SIG-M5 treated with dmso at 0.1 percent for 504 hours (cell line): ENCODE measurements around the gene ZC2HC1B.
"Not testable (repeated sequence)": the region's sequence is repeated elsewhere in the genome, so short reads cannot be mapped to it uniquely, and the experiment has no call there.

ENCODE experiments used
- DNase-seq: peaks from one replicate; lab custom pipeline; 2025; ENCODE audit not compliant: unreplicated experiment; lab: John Stamatoyannopoulos, UW

Gene ZC2HC1B

GRCh38 chr6:143867236-143867635, 3.0 kb downstream of the ZC2HC1B start:
- DNase-seq, result no peak

DNA sequence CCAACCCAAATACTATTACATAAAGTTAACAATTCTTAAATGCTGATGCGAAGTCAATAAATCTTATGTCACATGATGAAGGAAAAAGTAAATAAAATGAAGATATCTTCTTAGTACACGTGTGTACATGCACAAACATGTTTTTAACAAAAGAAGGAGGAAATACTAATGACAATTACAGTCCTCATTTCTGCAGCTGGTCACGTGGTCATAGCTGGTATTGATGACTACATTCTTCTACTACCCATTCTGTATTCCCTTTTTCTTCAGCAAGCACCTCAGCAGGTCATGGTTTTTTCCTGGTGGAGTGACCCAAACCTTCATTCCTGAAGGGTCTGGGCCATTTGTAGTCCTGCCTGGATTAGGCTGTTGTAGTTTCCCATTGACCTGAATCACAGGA, 4.5 kb downstream of the ZC2HC1B start:
- not testable (repeated sequence) for DNase-seq

- not testable (repeated sequence) for DNase-seq
Observed at GRCh38 chr6:143871202-143871730, 7.0 kb downstream of the ZC2HC1B start.

DNA sequence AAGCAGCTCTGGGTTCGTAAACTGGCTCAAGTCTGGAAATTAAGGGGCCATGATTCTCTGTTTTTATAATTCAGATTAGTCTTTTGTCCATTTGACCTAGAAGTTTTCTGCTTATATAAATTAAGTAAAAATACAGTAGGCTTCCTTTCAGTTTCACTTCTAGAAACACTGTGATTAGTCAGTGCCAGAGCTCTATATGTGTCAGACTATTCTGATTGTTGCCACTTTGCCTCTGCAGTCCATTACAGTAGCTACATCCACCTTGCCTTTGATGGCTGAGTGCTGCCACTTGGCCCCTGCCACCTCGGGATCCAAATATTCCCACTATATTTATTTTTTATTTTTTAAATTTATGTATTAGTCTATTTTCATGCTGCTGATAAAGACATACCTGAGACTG, 7.9 kb downstream of the ZC2HC1B start:
- peak; percentile 0 for DNase-seq

DNA sequence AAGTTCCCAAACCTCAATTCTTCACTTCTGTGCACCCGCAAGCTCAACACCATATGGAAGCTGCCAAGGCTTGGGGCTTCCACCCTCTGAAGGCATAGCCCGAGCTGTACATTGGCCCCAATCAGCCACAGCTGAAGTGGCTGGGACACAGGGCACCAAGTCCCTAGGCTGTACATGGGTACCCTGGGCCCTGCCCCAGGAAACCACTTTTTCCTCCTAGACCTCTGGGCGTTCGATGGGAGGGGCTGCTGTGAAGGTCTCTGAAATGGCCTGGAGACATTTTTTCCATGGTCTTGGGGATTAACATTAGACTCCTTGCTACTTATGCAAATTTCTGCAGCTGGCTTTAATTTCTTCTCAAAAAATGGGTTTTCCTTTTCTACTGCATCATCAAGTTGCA, 9.3 kb downstream of the ZC2HC1B start:
- DNase-seq, result not testable (repeated sequence)

GRCh38 chr6:143874503-143874902, 10.2 kb downstream of the ZC2HC1B start:
- not testable (repeated sequence) for DNase-seq

DNA sequence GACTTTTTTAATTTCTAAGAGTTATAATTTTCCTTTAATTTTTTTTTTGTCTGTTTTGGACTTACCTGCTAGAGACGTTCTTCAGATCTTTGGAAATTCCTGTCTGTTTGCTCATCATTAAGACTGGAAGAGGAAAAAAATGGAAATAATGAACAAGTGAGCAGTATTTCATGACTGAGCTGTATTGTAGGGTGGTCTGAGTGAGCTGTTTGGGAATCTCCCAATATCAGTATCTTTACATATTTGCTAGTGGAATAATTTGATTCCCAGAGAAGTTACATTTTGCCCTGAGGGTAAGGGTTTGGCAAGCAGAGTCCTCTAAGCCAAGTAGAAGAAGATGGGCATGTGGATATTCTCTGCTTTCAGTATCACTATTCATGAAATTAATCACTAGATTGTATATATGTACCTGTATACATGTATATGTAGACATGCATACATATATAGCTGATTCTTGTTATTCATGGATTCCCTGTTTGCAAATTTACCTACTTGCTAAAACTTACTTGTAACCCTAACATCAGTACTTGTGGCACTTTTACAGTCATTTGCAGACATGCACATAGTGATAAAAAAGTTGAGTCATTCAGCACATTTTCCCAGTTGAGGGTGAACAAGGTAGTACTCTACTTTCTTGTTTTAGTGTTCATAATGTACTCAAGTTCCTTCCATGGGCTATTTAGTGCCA, 13.5 kb downstream of the ZC2HC1B start:
- DNase-seq, result no peak

- DNase-seq, result peak; percentile 8
Observed at GRCh38 chr6:143878272-143878760, 14.0 kb downstream of the ZC2HC1B start.

DNA sequence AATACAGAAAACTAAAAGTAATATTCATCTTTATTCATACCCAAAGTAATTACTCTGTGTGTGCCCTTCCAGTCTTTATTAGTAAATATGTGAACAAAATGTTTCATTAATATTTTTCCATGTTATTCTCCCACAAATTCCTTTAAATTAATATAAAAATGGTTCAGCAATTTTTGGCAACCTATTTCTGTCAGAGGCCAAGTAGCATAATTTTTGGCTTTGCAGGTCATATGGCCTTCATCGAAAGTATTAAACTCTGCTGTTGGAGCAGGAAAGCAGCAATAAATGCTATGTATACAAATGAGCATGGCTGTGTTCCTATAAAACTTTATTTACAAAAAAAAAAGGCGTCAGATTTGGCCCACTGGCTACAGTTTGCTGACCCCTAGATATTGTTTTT, 16.1 kb downstream of the ZC2HC1B start:
- DNase-seq, result no peak

GRCh38 chr6:143882401-143882930, 18.2 kb downstream of the ZC2HC1B start:
- DNase-seq, result no peak

DNA sequence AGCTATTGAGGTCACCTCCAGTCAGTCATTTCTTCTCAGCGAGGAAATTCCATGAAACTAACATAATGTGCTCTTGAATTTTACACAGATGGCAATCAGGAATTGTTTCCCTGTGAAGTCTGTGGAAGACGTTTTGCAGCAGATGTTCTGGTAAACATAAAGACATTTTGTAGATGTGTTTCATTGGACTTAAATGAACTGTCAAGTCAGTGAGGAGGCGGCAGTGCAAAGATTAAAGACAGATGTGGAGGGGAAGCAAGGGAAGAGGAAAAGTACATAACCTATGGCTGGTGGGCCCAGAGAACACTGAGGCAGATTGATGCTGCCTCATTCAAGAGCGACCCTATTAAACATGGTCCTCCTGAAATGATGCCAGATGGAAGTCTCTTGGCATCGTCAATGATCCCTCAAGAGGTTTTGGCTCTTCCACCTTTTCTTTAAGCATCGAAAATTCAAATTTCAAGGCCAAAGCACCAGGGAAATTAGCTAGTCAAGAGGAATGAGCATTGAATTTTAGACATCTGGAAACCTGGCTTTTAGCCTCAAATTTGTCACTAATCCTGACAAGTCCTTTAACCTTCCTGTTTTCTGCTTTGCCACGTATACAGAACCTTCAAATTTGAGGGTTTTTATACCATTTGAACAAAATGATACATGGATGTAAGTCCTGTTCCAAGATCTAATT, 20.1 kb downstream of the ZC2HC1B start:
- DNase-seq, result no peak

GRCh38 chr6:143885116-143885515, 20.8 kb downstream of the ZC2HC1B start:
- DNase-seq, result no peak

DNA sequence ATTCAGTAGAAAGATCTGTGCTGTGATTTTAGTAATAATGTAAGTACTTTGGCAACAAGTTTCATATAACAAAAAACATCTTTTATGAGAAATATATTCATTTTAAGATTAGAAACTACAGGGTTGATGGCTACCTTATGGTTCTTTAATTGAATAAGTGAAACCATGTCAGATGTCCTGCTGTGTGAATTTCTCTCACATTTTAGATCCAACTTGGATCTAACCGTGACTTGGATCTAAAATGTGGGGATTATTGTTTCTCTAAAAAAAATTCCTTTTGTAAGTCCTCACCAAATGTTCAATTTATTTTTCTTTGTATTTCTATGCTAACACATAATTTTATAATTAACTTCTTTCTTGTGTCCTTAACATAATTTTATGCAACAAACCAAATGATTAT, 30.4 kb downstream of the ZC2HC1B start:
- DNase-seq, result no peak

- peak; percentile 48 for DNase-seq
Observed at GRCh38 chr6:143896126-143896860, 32.0 kb downstream of the ZC2HC1B start.

DNA sequence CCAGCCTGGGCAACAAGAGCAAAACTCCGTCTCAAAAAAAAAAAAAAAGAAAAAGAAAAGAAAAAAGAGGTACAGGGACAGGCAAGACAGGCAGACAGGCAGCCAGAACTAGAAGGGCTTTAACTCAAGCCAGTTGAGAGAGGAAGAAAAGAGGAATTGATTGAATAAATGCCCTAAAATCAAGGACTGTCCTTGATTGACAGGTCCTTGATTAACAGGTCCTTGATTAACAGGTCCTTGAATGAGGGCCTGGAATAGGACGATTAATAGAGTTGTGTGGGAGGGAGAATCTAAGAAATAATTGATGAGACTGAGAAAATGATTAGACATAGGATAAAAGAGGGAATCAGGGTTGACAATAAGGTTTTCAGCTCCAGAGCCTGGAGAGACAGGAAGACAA, 36.1 kb downstream of the ZC2HC1B start:
- DNase-seq, result no peak

DNA sequence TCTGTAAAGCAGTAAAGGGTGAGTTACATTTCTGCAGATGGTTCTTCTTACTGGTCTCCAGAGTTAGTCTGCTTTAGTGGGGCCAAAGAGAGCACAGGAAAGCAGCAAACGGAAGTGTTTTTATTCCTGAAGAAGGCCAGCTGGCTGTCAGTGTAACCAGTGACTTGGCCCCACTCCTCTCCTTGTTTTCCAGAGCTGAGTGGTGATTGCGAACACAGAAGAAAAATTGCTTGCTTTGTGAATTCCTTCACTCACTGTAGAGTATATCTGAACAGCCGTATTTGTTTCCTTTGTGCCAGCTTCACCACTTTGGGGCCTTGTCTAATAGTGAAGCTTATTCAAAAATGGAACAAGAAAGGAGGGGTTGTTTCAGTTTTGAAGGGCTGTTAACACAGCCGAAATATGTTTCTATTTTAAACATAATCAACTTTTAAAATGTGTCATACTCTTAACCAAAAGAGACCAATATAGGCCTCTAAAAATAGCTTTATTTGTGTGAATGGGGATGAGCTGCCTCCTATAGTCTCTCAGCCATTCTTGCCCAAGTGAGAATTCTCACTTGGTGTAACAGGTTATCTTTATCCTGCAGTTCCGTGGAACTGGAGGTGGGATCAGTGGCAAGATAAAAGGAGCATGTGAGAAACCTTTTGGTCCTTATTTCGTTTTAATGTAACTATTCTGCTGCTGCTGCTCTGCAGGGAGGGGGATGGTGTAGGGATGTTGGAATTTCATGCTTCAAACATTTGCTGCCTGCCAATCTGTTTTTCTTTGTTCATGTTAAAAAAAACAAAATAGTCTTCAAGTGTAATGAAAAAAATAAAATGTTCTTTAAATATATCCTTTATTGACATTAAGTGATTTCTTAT, 37.8 kb downstream of the ZC2HC1B start:
- no peak for DNase-seq

GRCh38 chr6:143902827-143903226, 38.6 kb downstream of the ZC2HC1B start:
- DNase-seq, result no peak

DNA sequence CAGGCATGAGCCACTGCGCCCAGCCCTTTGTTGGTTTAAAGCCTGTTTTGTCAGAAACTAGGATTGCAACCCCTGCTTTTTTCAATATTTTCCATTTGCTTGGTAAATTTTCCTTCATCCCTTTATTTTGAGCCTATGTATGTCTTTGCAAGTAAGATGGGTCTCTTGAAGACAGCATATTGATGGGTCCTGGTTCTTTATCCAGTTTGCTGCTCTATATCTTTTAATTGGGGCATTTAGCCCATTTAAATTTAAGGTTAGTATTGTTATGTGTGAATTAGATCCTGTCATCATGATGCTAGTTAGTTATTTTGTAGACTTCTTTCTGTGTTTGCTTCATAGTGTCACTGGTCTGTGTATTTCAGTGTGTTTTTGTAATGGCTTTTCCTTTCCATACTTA, 46.8 kb downstream of the ZC2HC1B start:
- no peak for DNase-seq

DNA sequence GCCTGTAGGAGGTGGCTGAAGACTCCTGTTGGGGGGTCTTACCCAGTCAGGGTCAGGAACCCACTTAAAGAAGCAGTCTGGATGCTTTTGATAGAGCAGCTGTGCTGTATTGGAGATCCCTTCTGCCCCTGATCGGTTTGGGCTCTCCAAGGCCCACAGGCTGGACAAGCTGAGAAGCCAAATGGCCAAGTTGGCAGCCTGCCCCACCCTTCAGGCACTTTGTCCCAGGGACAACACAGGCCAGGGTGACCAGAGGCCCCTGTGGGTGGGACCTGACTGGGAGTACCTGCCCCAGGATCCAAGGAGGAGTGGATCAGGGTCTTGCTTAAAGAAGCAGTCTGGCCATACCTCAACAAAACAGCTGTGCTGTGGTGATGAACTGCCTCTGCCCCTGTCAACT, 48.4 kb downstream of the ZC2HC1B start:
- DNase-seq, result no peak

GRCh38 chr6:143917026-143917425, 52.8 kb downstream of the ZC2HC1B start:
- not testable (repeated sequence) for DNase-seq
